Measurements from ENCODE around the gene SENP3. TPM values are rescaled to one million over a fixed set of nuclear protein-coding genes. Genes with fewer than 3 reads are reported as not detected.

SENP3 gene
- total and polyA plus RNA-seq, 2 of the 4 experiments (the other 2 are of a cell fraction), result 82.4 to 120 TPM

DNA sequence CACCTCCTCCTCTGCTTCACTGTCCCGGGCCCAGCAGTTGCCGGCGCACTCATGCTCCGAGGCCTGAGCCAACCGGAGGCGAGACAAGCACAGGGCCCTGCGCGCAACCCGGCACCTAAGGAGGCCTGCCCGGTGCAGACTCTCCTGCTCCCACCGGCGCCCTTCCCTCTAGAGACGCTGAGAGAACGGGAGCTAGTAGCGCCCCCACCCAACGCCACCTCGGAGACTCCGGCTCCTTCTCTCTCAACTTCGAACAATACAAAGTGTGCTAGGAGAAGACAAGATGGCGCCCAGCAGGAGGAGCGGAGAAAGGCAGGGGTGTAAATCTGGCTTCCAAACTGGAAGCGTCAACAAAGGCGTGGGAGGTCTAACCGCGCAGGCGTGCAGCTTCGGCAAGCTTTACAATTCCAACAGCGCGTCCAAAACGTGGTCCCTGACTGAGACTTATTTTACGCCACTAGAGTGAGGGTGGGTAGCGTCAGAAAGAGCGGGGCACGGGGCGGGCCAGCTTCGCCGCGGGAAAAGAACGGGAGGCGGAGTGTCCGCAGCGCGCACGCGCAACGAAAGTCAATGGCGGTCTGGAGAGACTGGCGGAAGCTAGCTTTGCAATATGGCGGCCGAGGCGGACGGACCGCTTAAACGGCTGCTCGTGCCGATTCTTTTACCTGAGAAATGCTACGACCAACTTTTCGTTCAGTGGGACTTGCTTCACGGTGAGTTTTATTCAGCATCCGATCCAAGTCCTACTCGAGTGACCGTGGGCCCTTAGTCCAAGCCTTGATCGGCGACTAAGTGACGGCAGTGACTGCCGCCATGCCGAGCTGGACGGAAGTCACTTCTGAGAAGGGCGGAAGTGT, 21.8 kb downstream of the SENP3 start, which contains the start of gene MPDU1 (continued):
- TF ChIP-seq, protein P1, sequence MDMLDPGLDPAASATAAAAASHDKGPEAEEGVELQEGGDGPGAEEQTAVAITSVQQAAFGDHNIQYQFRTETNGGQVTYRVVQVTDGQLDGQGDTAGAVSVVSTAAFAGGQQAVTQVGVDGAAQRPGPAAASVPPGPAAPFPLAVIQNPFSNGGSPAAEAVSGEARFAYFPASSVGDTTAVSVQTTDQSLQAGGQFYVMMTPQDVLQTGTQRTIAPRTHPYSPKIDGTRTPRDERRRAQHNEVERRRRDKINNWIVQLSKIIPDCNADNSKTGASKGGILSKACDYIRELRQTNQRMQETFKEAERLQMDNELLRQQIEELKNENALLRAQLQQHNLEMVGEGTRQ (IDR thresholded peaks at IDR 0.05; ENCODE audit: low read depth, low read length), result peak; percentile 25; the same call in 1 of the 2 replicates
- no peak for TF ChIP-seq CEBPB (IDR thresholded peaks at IDR 0.05; ENCODE audit: low read depth, low read length)

Data from IMR-90 (cell line).